Measurements from ENCODE around the gene ENC1. TPM values are rescaled to one million over a fixed set of nuclear protein-coding genes. Genes with fewer than 3 reads are reported as not detected.

Gene ENC1
- polyA plus RNA-seq, 2 of the 4 experiments (the other 2 are of a cell fraction): 17.0 to 20.0 TPM

- no peak for TF ChIP-seq TP53 (CRISPR knock-in tag; IDR thresholded peaks at IDR 0.05)
Measured at GRCh38 chr5:74619308-74619707, 21.2 kb downstream of the ENC1 start (continued).

- Histone ChIP-seq H3K4me2 (no peak overlapping the region), H3K9me3 (no peaks in the 10 kb centered on the region), H3K27ac (no peak overlapping the region), H3K4me3 (no peak overlapping the region), H3K4me1 (peaks cover 7% of the 10 kb centered on the region; the same call in 1 of the 3 replicates)
- FAIRE-seq (no peak), ATAC-seq (no peak), DNase-seq (ENCODE audit: low read depth in 1 of 2, low spot score in 1 of 2) (no peak)
- POLR2A ChIA-PET: interaction anchor here (0.7 kb wide), 1 partner anchor 577 kb away, joined by 5 read pairs; no protein-coding TSS in a partner anchor
- TF ChIP-seq KDM5A (IDR thresholded peaks at IDR 0.05) (no peak), MYC (IDR thresholded peaks at IDR 0.05; ENCODE audit: borderline replicate concordance, low read length) (no peak), RFX5 (IDR thresholded peaks at IDR 0.05) (no peak), RNF2 (IDR thresholded peaks at IDR 0.05; ENCODE audit: borderline replicate concordance, low read depth) (no peak), HDAC2 (IDR thresholded peaks at IDR 0.05) (no peak), RCOR1 (IDR thresholded peaks at IDR 0.05; ENCODE audit: low read depth, low read length) (no peak), TFCP2L1 (CRISPR knock-in tag; IDR thresholded peaks at IDR 0.05) (no peak), TP53 (CRISPR knock-in tag; IDR thresholded peaks at IDR 0.05) (no peak), BCL3 (IDR thresholded peaks at IDR 0.05) (no peak), USF2 (IDR thresholded peaks at IDR 0.05) (no peak)
- CTCF ChIA-PET: interaction anchor here (0.7 kb wide), 1 partner anchor 419 kb away, joined by 3 read pairs; no protein-coding TSS in a partner anchor
- 91% methylated on average over 5 of the region's 5 CpGs for WGBS (ENCODE audit: missing lambda C conversion rate)
Measured at GRCh38 chr5:74618106-74618505, 22.4 kb downstream of the ENC1 start.

- H3K4me1 ChIP-seq: peaks cover 3% of the 10 kb centered on the region; the same call in 1 of the 3 replicates
- H3K27ac ChIP-seq: no peak overlapping the region
- ChIA-PET CTCF (interaction anchor here (0.7 kb wide), 1 partner anchor 212 kb away, joined by 3 read pairs; no protein-coding TSS in a partner anchor), POLR2A (no interaction called here)
- no peak for FAIRE-seq
- no peak for ATAC-seq
- H3K4me2 ChIP-seq: no peak overlapping the region
- 66% methylated on average over 3 of the region's 3 CpGs for WGBS (ENCODE audit: missing lambda C conversion rate)
- no peak overlapping the region for H3K4me3 ChIP-seq
- DNase-seq (ENCODE audit: low read depth in 1 of 2, low spot score in 1 of 2): no peak
- TF ChIP-seq EHMT2 (IDR thresholded peaks at IDR 0.05; ENCODE audit: low read depth) (no peak), BHLHE40 (IDR thresholded peaks at IDR 0.05; ENCODE audit: low read depth, low read length) (no peak), MAFK (IDR thresholded peaks at IDR 0.05; ENCODE audit: partially characterized antibody) (no peak), MYC (IDR thresholded peaks at IDR 0.05; ENCODE audit: borderline replicate concordance, low read length) (no peak), E2F6 (IDR thresholded peaks at IDR 0.05; ENCODE audit: borderline replicate concordance, low read depth) (no peak), SMC3 (IDR thresholded peaks at IDR 0.05) (no peak), TP53 (CRISPR knock-in tag; IDR thresholded peaks at IDR 0.05) (no peak), POLR2A (IDR thresholded peaks at IDR 0.05; ENCODE audit: low read length) (no peak)
- H3K9me3 ChIP-seq: no peaks in the 10 kb centered on the region
Measured at GRCh38 chr5:74617202-74617601, 23.3 kb downstream of the ENC1 start.

GRCh38 chr5:74616236-74617146 is 24.0 kb downstream of the ENC1 start:
- no peak overlapping the region for H3K4me2 ChIP-seq
- TF ChIP-seq ZNF302 (CRISPR knock-in tag; IDR thresholded peaks at IDR 0.05) (no peak), MAZ (IDR thresholded peaks at IDR 0.05; ENCODE audit: borderline replicate concordance, low read depth, low read length) (no peak), FOXS1 (CRISPR knock-in tag; IDR thresholded peaks at IDR 0.05) (no peak), EHMT2 (IDR thresholded peaks at IDR 0.05; ENCODE audit: low read depth) (no peak), PHF8 (IDR thresholded peaks at IDR 0.05; ENCODE audit: borderline replicate concordance, low read depth) (no peak), JUNB (IDR thresholded peaks at IDR 0.05) (no peak), CHD4 (IDR thresholded peaks at IDR 0.05; ENCODE audit: borderline replicate concordance) (no peak), RNF2 (IDR thresholded peaks at IDR 0.05; ENCODE audit: borderline replicate concordance, low read depth) (no peak), HEYL (CRISPR knock-in tag; IDR thresholded peaks at IDR 0.05) (no peak), RARB (CRISPR knock-in tag; IDR thresholded peaks at IDR 0.05) (no peak), CBX8 (IDR thresholded peaks at IDR 0.05) (no peak), ELK1 (IDR thresholded peaks at IDR 0.05; ENCODE audit: low read depth, low read length) (no peak), POLR2AphosphoS2 (conservative IDR thresholded peaks at IDR 0.05; ENCODE audit: low read length) (no peak), POLR2A (IDR thresholded peaks at IDR 0.05; ENCODE audit: low read length) (no peak), CEBPB (IDR thresholded peaks at IDR 0.05) (no peak), TFCP2L1 (CRISPR knock-in tag; IDR thresholded peaks at IDR 0.05) (no peak), JUN (IDR thresholded peaks at IDR 0.05) (no peak)
- WGBS (ENCODE audit: missing lambda C conversion rate): 91% methylated on average over 23 of the region's 23 CpGs
- ATAC-seq: no peak
- ChIA-PET CTCF (interaction anchor here (1.1 kb wide), 1 partner anchor 80 kb away, joined by 3 read pairs; no protein-coding TSS in a partner anchor), POLR2A (no interaction called here)
- no peaks in the 10 kb centered on the region for H3K9me3 ChIP-seq
- H3K27ac ChIP-seq: no peak overlapping the region
- H3K4me1 ChIP-seq: no peaks in the 10 kb centered on the region
- H3K4me3 ChIP-seq: no peak overlapping the region
- DNase-seq (ENCODE audit: low read depth in 1 of 2, low spot score in 1 of 2): no peak
- FAIRE-seq: no peak

Data from A549 (cell line).